ENCODE measurements around the gene TLE5. TPM values are rescaled to one million over a fixed set of nuclear protein-coding genes. Genes with fewer than 3 reads are reported as not detected.
A peak's percentile ranks its signal among the peaks of the same experiment; 100 is the strongest.
"Not testable (repeated sequence)": the region's sequence is repeated elsewhere in the genome, so short reads cannot be mapped to it uniquely, and the experiment has no call there.

TLE5 gene
- total RNA-seq, 1 experiment from 2014 or later = 360 TPM

DNA sequence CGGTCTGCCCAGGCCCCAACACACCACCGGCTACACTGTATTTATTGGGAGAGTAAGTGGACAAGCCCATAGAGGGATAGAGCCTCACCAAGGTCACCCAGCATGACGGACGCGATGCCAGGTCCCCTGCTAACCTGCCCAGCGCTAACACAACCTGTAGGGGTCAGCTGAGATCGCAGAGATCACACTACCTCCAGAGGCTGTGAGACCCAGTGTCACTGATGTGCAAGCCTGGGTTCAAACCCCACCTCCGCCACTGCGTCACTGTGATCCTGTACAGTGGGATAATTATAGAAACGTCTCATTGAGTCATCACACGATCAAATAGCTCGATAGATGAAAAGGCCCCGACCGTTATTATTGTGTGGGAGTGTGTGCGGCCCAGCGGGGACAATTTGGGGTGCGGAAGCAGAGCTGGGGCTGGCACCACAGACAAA is 22.6 kb downstream of the TLE5 start:
- intact Hi-C loops (cut with micrococcal nuclease; ENCODE audit: unreplicated experiment) = loop anchor here (5.0 kb wide), 1 partner anchor 57 kb away; no protein-coding TSS in a partner anchor
- Histone ChIP-seq H3K27me3 (replicated peaks; ENCODE audit: insufficient read depth, low read depth, low read length, poor library complexity) (no peaks in the 10 kb centered on the region), H3K9me3 (ENCODE audit: low read depth, low read length, poor library complexity, severe bottlenecking) (no peaks in the 10 kb centered on the region), H3K36me3 (ENCODE audit: insufficient read depth, low read length, poor library complexity, severe bottlenecking) (no peaks in the 10 kb centered on the region), H3K4me1 (ENCODE audit: insufficient read depth, low read length, poor library complexity, severe bottlenecking) (peaks cover 27% of the 10 kb centered on the region), H3K4me3 (ENCODE audit: low read depth, low read length, poor library complexity, severe bottlenecking) (no peak overlapping the region), H3K27ac (ENCODE audit: low read depth, low read length, poor library complexity, severe bottlenecking) (no peak overlapping the region)
- no peak for DNase-seq (ENCODE audit: low spot score)
- ChIA-PET POLR2A (ENCODE audit: low non-redundant PET) (no interaction called here), CTCF (interaction anchor here (0.6 kb wide), 1 partner anchor 35 kb away, joined by 6 read pairs; no protein-coding TSS in a partner anchor)
- TF ChIP-seq, protein P1, sequence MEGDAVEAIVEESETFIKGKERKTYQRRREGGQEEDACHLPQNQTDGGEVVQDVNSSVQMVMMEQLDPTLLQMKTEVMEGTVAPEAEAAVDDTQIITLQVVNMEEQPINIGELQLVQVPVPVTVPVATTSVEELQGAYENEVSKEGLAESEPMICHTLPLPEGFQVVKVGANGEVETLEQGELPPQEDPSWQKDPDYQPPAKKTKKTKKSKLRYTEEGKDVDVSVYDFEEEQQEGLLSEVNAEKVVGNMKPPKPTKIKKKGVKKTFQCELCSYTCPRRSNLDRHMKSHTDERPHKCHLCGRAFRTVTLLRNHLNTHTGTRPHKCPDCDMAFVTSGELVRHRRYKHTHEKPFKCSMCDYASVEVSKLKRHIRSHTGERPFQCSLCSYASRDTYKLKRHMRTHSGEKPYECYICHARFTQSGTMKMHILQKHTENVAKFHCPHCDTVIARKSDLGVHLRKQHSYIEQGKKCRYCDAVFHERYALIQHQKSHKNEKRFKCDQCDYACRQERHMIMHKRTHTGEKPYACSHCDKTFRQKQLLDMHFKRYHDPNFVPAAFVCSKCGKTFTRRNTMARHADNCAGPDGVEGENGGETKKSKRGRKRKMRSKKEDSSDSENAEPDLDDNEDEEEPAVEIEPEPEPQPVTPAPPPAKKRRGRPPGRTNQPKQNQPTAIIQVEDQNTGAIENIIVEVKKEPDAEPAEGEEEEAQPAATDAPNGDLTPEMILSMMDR (conservative IDR thresholded peaks at IDR 0.05; ENCODE audit: low read depth, low read length) = no peak
- TF ChIP-seq EZH2 (IDR thresholded peaks at IDR 0.05; ENCODE audit: borderline replicate concordance, low read depth, low read length, poor library complexity, severe bottlenecking) = no peak
- no TSS peak for BruUV-seq (replicated peaks)

DNA sequence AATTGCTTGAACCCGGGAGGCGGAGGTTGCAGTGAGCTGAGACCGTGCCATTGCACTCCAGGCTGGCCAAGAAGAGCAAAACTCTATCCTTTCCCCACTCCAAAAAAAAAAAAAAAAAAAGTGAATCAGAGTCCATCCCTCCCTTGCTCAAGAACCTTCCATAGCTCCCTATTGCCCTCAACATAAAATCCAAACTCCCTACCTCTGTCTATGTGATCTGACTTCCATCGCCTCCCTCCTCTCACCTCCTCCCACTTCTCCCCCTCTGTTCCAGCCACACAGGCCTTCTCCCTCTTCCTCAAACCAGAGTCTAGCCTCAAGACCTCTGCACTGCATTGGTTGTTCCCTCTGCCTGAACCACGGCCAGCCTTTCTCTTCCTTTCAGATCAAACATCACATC is 23.2 kb downstream of the TLE5 start:
- no TSS peak for BruUV-seq (replicated peaks)
- CTCF ChIA-PET = interaction anchor here (0.6 kb wide), 1 partner anchor 36 kb away, joined by 6 read pairs; no protein-coding TSS in a partner anchor
- Histone ChIP-seq H3K27ac (ENCODE audit: low read depth, low read length, poor library complexity, severe bottlenecking) (no peak overlapping the region), H3K9me3 (ENCODE audit: low read depth, low read length, poor library complexity, severe bottlenecking) (no peaks in the 10 kb centered on the region), H3K36me3 (ENCODE audit: insufficient read depth, low read length, poor library complexity, severe bottlenecking) (no peaks in the 10 kb centered on the region), H3K4me1 (ENCODE audit: insufficient read depth, low read length, poor library complexity, severe bottlenecking) (peaks cover 32% of the 10 kb centered on the region), H3K27me3 (replicated peaks; ENCODE audit: insufficient read depth, low read depth, low read length, poor library complexity) (no peaks in the 10 kb centered on the region), H3K4me3 (ENCODE audit: low read depth, low read length, poor library complexity, severe bottlenecking) (no peak overlapping the region)
- POLR2A ChIA-PET (ENCODE audit: low non-redundant PET) = no interaction called here
- TF ChIP-seq, protein P1 (conservative IDR thresholded peaks at IDR 0.05; ENCODE audit: low read depth, low read length) = no peak
- no peak for TF ChIP-seq EZH2 (IDR thresholded peaks at IDR 0.05; ENCODE audit: borderline replicate concordance, low read depth, low read length, poor library complexity, severe bottlenecking)
- DNase-seq (ENCODE audit: low spot score) = no peak
- intact Hi-C loops (cut with micrococcal nuclease; ENCODE audit: unreplicated experiment) = loop anchor here (5.0 kb wide), 1 partner anchor 57 kb away; no protein-coding TSS in a partner anchor

GRCh38 chr19:3038214-3038613 is 24.1 kb downstream of the TLE5 start:
- POLR2A ChIA-PET (ENCODE audit: low non-redundant PET) = no interaction called here

GRCh38 chr19:3036977-3037544 is 25.2 kb downstream of the TLE5 start:
- not testable (repeated sequence) for H3K36me3 ChIP-seq (ENCODE audit: insufficient read depth, low read length, poor library complexity, severe bottlenecking); H3K9me3 ChIP-seq (ENCODE audit: low read depth, low read length, poor library complexity, severe bottlenecking); H3K27me3 ChIP-seq (replicated peaks; ENCODE audit: insufficient read depth, low read depth, low read length, poor library complexity); DNase-seq (ENCODE audit: low spot score); BruUV-seq (replicated peaks)
- Histone ChIP-seq H3K4me3 (ENCODE audit: low read depth, low read length, poor library complexity, severe bottlenecking) (peak overlapping the region; percentile 58), H3K27ac (ENCODE audit: low read depth, low read length, poor library complexity, severe bottlenecking) (peak overlapping the region; percentile 91), H3K4me1 (ENCODE audit: insufficient read depth, low read length, poor library complexity, severe bottlenecking) (peaks cover 24% of the 10 kb centered on the region)
- intact Hi-C loops (cut with micrococcal nuclease; ENCODE audit: unreplicated experiment) = loop anchor here (5.0 kb wide), 1 partner anchor 55 kb away; no protein-coding TSS in a partner anchor
- POLR2A ChIA-PET (ENCODE audit: low non-redundant PET) = interaction anchor here (0.6 kb wide), 1 partner anchor 95 kb away, joined by 3 read pairs; no protein-coding TSS in a partner anchor
- CTCF ChIA-PET = interaction anchor here (1.3 kb wide), 1 partner anchor 24 kb away, joined by 4 read pairs; no protein-coding TSS in a partner anchor

More at GRCh38 chr19:3038214-3038613, 24.1 kb downstream of the TLE5 start:
- CTCF ChIA-PET = no interaction called here
- no TSS peak for BruUV-seq (replicated peaks)
- H3K27ac ChIP-seq (ENCODE audit: low read depth, low read length, poor library complexity, severe bottlenecking) = no peak overlapping the region
- TF ChIP-seq EZH2 (IDR thresholded peaks at IDR 0.05; ENCODE audit: borderline replicate concordance, low read depth, low read length, poor library complexity, severe bottlenecking) = no peak
- no peaks in the 10 kb centered on the region for H3K27me3 ChIP-seq (replicated peaks; ENCODE audit: insufficient read depth, low read depth, low read length, poor library complexity)
- no peak for DNase-seq (ENCODE audit: low spot score)
- H3K9me3 ChIP-seq (ENCODE audit: low read depth, low read length, poor library complexity, severe bottlenecking) = no peaks in the 10 kb centered on the region
- intact Hi-C loops (cut with micrococcal nuclease; ENCODE audit: unreplicated experiment) = loop anchor here (5.0 kb wide), 1 partner anchor 56 kb away; no protein-coding TSS in a partner anchor
- no peaks in the 10 kb centered on the region for H3K36me3 ChIP-seq (ENCODE audit: insufficient read depth, low read length, poor library complexity, severe bottlenecking)
- peaks cover 32% of the 10 kb centered on the region for H3K4me1 ChIP-seq (ENCODE audit: insufficient read depth, low read length, poor library complexity, severe bottlenecking)
- no peak overlapping the region for H3K4me3 ChIP-seq (ENCODE audit: low read depth, low read length, poor library complexity, severe bottlenecking)

All from A673 (cell line).